ENCODE measurements around the gene ADAM30.

The ADAM30 gene

DNA sequence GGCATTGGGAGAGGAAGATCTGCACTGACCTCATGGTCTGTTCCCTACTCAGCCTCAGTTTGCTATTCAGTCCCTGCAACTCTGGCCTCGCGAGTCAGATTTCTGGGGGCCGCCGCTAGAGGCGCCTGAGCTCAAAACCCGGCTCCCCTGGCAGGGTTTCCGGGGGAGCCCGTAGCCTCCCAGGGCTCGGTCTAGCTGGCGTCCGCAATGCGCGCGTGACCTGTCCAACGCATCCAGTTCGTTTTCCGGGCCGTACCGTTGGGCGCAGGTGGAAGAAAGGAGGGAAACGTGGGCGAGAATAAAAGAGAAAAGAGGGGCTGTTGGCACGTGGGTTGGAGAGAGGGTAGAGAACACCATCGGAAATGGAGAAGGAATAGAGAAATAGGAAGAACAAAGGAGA lies at the start of gene ADAM30:
TSS of gene ADAM30 (minus strand) at position 213 of the 400 bp plus-strand sequence. CDS start at position 34, 179 bp downstream.
- no peak for FAIRE-seq

DNA sequence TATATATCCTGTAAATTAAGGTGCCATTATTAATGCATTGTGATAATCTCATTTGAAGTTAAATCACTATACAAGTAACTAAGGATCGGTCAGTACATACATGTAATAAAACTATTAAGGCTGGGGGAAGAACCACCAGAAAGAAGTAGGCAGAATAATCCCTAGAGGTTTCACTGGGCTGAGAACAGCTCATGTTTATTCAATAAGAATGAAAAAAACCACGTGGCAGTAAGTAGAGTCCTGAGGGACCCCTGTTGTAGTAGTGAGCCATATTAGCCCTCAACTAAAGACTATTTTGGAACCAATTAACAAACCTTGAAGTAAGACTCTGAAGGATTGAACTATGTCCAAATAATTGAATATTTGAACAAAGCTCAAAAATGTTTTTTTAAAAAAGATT lies 46.9 kb upstream of the ADAM30 start:
- DNase-seq (ENCODE audit: insufficient read length, low spot score), result no peak

More for the DNA sequence above, at the start of gene ADAM30:
- no peak for DNase-seq (ENCODE audit: insufficient read length, low spot score)

DNA sequence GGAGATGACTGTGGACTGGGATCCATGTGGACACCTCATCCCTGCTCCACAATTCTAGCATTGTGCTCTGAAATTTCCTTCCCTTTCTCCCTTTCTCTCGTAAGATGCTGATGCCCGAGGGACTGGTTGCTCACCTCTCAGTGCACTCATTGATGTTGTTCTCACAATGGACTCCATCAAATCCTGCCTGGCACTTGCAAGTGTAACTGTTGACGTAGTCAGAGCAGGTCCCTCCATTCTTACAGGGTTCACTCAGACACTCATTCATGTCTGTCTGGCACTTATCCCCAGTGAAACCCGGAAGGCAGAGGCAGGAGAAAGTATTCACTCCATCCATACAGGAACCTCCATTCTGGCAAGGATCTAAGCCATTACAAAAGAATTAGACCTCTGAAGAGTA lies 45.1 kb upstream of the ADAM30 start:
- DNase-seq (ENCODE audit: insufficient read length, low spot score) (no peak), FAIRE-seq (no peak)

More for the DNA sequence above, 46.9 kb upstream of the ADAM30 start:
- no peak for FAIRE-seq

DNA sequence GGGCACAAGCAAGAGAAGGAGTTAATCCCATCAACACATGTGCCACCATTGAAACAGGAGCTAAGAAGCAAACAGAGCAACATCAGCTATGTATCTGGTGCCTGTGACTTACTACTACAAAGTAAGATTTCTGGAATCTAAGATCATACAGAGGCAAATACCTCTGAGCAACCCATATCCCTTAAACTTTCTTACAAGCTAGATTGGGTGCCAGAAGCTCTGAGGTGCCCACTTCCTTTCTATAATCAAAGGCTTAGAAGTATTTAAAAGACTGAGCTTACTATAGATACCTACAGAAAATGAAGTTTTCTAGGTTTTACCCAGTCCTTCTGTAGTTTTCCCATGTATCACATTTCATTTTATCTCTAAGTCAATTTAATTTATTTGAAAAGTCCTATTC lies 44.4 kb upstream of the ADAM30 start:
- FAIRE-seq (no peak), DNase-seq (ENCODE audit: insufficient read length, low spot score) (no peak)

DNA sequence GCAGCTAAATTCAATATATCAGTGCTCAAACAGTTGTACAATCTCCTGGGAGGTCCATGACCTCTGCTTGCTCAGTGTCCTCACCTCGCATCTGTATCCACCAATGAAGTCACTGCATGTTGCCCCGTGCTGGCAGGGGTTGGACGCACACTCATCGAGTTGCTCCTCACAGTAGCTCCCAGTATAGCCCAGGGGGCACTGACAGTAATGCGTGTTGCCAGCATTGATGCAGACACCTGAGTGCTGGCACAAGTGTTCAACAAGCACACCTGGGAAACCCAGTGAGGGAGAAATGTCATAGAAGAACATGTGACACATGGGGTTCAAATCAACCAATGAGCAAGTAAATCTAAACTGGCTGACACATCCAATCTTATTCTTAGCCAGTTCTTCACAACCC lies 40.9 kb upstream of the ADAM30 start:
- no peak for DNase-seq (ENCODE audit: insufficient read length, low spot score)
- no peak for FAIRE-seq

DNA sequence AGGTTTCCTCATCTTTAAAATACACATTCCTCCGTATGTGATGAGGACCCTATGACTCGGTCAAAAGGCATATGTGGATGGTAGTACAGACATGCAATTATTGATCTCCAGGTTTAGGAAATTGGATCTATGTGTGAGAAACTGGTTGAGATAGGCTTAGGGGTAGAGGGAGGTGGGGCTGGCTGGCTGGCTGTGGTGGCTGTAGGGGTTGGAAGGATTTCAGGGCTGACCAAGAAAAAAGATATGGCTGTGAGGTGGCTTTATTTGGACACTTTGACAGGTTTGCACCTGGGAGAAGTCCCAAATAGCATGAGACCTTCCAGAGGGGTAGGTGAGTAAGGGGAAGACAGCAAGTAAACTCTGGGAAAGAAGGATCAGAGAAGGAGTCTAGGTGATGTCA lies 39.6 kb upstream of the ADAM30 start:
- no peak for FAIRE-seq
- DNase-seq (ENCODE audit: insufficient read length, low spot score), result no peak

DNA sequence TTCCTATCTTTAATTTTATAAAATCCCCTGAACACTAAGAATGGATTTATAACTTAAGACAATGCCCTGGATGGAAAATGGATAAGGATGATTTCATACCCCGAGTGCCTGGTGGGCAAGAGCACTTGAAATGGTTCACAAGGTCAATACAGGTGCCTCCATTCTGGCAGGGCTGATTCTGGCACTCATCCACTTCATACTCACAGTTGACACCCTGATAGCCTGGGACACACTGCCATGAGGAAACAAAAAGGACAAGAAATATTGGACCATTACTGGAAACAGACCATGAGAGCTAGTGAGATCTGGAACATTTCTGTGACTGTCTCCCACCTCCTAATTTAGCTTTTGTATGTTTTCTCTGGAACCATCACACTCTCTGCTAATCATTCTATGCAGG lies 39.1 kb upstream of the ADAM30 start:
- DNase-seq (ENCODE audit: insufficient read length, low spot score) (no peak), FAIRE-seq (no peak)

DNA sequence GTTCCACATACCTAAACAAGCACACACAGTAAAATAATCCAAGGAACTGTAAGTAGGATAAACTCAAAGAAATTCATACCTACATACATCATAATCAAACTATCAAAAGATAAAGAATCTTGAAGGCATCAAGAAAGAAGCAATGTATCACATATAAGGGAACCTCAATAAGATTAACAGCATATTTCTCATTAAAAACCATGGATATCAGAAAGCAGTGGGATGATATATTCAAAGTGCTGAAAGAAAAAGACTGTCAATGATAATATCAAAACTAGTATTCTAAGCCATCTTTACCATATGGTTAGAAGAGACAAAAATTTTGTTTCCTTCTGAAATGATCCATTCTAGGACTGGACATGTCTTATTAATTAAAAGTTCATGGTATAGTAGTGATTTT lies 37.1 kb upstream of the ADAM30 start:
- DNase-seq (ENCODE audit: insufficient read length, low spot score) (no peak), FAIRE-seq (no peak)

DNA sequence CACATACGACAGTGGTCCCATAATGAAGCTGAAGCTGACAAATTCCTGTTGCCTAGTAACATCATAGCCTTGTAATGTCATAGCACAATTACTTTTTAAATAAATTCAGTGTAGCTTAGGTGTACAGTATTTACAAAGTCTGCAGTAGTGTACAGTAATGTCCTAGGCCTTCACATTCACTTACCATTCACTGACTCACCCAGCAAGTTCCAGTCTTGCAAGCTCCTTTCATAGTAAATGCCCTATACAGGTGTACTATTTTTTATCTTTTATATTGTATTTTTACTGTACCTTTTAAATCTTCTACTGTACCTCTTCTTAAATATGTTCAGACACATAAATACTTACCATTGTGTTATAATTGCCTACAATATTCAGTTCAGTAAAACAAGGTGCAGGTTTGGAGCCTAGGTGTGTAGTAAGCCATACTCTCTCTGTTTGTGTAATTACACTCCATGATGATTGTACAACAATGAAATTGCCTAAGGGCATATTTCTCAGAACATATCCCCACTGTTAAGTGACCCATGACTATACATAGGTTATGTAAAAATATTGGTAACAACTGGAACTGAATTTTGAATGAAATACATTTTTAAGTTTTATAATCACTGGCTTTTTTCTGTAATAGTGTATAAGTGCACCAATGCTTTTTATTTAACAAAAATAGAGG lies 33.5 kb upstream of the ADAM30 start:
- FAIRE-seq, result no peak

DNA sequence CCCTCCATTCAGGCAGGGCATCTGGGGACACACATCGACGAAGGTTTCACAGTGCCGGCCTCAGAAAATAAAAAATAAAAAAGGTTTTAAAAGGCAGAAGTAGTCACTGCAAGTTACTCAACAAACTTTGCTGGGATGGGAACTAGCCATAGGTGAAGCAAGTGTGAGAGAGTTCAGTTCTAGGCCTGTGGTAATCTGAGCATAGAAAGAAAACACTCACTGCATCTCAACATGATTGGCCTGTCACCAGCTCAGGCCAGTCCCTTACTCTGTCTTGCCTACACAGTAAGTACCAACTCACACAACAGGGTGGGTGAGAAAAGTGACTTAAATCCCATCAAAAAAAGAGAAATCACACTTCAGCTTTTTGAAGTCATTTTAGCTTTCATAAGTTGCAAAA lies 30.2 kb upstream of the ADAM30 start:
- DNase-seq (ENCODE audit: insufficient read length, low spot score), result no peak
- no peak for FAIRE-seq

More for the DNA sequence above, 33.5 kb upstream of the ADAM30 start:
- DNase-seq (ENCODE audit: insufficient read length, low spot score), result no peak

DNA sequence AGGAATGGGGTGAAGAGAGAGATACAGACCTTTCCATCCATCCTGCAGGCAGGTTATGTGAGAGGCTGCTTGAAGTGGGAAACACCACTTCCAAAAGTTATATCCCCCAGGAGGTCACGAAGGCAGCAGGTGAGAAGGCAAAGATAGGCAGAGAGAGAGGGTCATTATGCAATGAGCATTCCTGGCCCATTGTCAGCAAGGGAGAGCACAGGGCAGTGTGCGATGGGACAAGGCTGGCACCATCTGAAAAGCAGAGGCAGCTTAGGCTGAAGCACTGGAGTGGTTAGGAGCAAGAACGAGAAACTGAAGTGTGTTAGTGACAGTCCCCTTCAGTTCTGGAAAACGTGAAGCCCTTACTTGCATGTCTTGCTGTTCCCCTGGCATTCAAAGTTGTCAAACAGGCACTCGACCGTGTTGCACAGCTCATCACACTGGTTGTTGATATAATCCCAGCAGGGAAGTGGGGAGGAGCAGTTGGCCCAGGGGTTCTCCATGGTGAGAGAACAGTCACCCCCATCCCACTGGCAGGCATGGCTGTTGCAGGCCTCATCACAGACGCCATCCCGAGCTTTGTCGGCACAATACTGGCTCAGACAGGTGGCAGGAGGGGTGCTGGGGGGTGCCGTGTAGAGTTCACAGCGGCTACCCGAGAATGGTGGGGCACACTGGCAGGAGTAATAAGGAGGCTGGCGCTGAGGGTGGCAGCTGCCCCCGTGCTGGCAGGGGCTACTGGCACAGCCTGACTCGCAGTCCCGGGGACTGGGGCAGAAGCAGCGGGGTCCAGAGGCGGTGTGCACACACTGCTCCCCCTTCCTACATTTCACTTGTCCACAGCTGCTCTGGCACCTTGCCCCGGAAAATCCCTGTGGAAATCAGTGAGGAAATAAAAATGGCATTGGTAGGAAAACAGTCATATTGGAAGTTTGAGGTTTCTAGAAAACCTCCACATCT lies 28.9 kb upstream of the ADAM30 start:
- DNase-seq (ENCODE audit: insufficient read length, low spot score), result no peak
- no peak for FAIRE-seq

DNA sequence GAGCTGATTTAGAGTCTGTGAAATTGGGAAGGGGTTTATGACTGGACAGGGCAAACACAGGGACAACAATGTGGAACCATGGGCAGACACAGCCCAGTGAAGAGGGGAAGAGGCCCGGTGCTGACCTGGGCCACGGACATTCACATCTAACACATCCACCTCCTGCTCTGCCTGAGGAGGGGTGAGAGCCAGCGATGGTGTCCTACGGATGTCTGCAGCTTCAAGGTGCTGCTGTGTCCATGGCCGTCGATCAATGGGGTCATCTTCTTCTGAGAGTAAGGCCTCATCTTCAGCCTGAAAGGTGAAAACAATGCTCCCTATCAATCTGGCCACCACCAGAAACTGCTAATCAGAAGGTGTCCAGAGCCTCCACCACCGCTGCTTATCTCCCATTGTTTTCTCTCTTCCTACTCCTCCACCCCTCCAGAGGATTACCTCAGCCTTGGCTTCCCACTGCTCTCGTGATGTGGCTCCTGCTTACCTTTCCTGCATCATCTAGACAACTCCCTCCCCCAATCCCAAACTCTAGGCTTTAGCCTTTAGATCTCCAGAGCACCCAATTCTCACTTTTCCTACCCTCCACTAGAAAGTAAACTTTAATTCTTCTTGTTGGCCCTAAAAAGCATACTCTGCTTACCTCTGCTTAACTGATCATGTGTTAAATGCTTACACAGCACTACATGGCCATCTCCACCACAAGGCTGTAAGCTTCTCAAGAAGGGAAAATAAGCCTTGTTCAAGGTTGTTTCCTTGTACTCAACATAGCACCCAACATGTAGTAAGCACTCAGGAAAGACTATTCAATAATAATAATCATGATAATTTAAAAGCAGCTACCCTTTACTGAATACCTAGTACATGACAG lies 24.0 kb upstream of the ADAM30 start:
- FAIRE-seq (no peak), DNase-seq (ENCODE audit: insufficient read length, low spot score) (no peak)

DNA sequence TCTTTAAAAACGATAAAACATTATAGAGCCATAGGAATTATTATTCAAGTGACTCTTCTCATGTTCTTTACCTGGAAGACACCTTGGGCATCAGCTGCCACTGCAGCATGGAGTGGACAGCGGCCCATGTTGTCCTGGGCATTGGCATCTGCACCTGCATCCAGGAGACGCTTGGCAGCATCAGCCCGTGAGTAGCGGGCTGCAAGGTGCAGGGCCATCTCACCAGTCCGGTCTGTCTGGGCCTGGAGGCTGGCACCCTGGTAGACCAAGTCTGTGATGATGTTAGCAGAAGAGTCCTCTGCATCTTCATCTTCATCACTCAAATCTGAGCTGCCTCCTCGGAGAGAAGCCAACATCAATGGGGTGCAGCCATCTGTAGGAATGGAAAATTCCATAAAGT lies 22.9 kb upstream of the ADAM30 start:
- no peak for DNase-seq (ENCODE audit: insufficient read length, low spot score)
- FAIRE-seq, result no peak

DNA sequence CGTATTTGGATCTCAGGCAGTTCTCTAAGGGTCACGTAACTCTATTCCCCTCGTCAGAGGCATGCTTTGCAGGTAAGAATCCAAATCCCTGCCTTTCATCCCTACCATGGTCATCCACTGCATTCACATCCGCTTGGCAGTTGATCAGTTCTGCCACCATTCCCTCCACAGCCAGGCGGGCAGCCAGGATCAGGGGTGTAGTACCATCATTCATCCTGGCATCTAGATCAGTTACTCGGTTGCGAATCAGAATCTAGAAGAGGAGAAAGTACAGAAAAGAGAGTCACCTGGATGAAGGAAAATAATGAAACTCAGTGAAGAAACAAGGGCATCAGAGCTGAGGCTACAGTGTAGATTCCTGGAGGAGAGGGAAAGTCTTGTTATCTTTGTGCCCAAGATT lies 22.0 kb upstream of the ADAM30 start:
- DNase-seq (ENCODE audit: insufficient read length, low spot score) (no peak), FAIRE-seq (no peak)

DNA sequence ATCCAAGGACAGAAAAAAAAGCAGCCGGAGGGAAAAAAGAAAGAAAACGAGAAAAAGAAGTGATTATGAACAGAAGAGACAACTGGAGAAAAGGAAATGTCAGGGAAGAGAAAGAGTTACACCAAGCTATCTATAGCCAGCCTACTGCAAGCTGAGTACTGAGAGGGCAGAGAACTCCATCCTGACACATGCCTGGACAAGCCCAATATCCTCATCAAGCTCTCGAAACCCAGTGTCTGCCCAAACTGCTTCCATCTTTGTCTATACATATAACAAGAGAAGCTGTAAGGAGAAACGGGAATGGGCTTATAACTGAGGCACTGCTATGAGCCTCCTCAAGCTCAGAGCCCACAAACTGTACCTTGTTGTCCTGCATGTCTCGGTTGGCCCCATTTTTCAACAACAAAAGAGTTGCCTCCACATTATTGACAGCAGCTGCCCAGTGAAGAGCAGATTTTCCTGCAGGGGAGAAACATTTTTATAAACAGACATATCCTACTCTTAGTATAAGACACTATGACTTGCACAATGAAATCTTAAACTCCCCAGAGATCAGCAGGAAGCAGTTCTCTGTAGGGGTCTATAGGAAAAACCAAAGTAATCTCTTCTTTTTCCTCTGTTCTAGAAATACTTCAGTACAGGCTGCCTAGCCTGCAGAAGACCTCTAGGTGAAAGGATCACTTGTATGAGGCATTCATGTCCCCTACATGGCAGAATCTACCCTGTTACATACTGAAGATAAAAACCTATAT lies 21.2 kb upstream of the ADAM30 start:
- no peak for FAIRE-seq
- no peak for DNase-seq (ENCODE audit: insufficient read length, low spot score)

DNA sequence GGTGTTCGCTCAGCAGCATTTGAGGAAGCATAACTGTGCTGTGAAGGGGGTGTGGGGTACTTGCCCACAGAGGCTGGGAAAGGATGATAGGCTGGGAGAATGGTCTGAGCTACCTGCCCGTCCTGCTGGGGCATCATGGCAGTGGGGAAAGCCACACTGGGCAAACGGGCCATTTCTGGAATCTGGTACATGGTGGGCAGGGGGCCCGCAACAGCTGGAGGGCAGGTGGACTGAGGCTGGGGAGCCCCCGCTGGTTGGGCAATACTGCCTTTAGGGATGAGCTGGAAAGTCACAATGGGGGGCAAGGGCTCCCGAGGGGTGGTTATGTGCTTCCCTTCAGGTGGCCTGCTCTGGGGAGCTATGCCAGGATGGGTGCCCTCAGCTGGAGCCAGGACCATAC lies 19.2 kb upstream of the ADAM30 start:
- no peak for FAIRE-seq

DNA sequence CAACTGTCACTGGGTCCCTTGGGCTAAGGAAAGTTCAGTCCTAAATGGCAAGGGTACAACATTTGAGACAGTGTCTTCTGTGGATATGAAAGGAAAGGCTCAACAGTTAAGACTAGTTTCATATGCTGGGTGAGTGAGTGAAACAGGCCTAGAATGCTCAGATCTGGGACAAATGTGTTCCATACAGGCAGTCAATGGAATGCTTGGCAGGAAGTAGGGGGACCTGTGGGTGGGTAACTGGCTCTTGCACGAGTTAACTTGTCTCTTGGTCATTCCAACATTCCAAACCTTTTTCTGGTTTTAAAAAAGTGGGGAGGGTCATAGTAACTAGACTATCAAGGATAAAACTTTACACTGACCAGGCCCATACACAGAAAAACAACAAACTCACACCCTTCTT lies 17.8 kb upstream of the ADAM30 start:
- FAIRE-seq (no peak), DNase-seq (ENCODE audit: insufficient read length, low spot score) (no peak)

More for the DNA sequence above, 19.2 kb upstream of the ADAM30 start:
- DNase-seq (ENCODE audit: insufficient read length, low spot score), result no peak

DNA sequence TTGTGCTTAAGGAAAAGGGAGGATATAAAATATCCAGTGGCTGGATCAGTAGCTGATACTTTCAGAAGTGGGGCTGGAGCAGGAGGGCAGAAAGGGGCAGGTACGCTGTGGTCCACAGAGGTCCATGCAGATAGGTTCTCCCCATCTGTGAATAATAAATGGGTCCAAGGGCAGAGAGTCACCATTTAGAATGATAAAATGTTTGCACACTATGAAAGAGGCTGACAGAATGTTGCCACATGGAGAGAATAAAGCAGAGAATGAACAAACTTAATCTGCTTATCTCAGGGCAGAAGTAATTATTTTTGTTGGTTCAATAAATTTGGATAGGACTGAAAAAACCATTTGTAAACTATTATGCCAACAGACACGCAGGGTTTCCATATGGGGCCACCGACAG lies 16.6 kb upstream of the ADAM30 start:
- no peak for FAIRE-seq
- DNase-seq (ENCODE audit: insufficient read length, low spot score), result no peak

DNA sequence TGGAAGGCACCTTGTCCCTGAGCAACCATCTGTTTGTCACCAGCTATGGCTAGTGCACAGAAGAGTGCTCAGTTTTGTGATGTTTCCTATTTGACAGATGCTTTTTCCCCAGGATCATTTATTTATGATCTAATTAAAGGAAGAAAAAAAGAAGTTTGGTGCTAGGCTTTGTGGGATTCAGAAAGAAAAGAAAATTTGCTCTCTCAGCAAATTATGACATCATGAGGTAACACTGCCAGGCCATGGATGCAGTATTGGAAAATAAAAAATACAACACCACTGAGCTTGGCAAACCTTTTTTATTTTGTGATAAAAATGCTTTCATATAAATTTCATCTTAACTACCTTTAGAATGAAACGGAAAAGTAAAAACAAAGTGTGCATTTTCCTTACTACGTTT lies 15.5 kb upstream of the ADAM30 start:
- FAIRE-seq, result no peak

DNA sequence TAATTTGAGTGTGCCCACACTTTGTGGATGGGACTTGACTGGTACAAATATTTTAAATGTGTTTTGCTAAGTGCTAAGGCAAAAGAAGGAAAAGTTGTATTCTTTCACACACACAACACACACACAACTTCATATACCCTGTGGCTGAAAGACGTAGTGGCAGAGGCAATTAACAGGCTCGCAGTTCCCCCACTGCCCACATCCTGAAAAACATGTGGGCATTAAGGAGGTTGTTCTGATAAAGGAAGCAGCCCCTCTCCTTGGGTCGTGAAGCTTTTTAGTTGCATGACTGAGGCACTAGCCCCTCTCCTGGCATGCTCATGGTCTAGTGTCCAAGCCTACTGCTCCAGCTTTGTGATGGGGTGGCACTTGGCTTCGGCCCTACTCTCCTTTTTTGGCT lies 14.3 kb upstream of the ADAM30 start:
- FAIRE-seq, result no peak
- no peak for DNase-seq (ENCODE audit: insufficient read length, low spot score)

More for the DNA sequence above, 15.5 kb upstream of the ADAM30 start:
- no peak for DNase-seq (ENCODE audit: insufficient read length, low spot score)

Data from GM19239 (cell line).